SK-N-SH (cell line): ENCODE results near the gene ARV1. TPM values are rescaled to one million over a fixed set of nuclear protein-coding genes. Genes with fewer than 3 reads are reported as not detected.
"Not testable (repeated sequence)": the region's sequence is repeated elsewhere in the genome, so short reads cannot be mapped to it uniquely, and the experiment has no call there.

Source experiments
- CTCF ChIA-PET: fragments of 300-600, 350-600 bp; formaldehyde crosslinking; extraction: SDS; loops from one replicate; lab custom pipeline; 2021; lab: Yijun Ruan, JAX
- POLR2A ChIA-PET: fragments of 350-600 bp; sonication (Branson Sonifier 250); formaldehyde crosslinking; extraction: SDS; loops from one replicate; lab custom pipeline; 2020; ENCODE audit warnings: antibody characterized with exemption, inconsistent platforms; lab: Yijun Ruan, JAX
- DNase-seq: peaks from one replicate; pipeline ENCODE4 v3.0.0; 2012
- H2AFZ ChIP-seq: fragments of 200-600 bp; sonication (generic); 2 replicates; pipeline ENCODE4 v1.8.1; 2016; ENCODE audit warnings: antibody characterized with exemption, mild to moderate bottlenecking, low read depth
- H3F3A ChIP-seq: fragments of 200-600 bp; sonication (generic); replicated peaks from 2 replicates; pipeline ENCODE3; 2016; ENCODE audit warnings: antibody characterized with exemption, mild to moderate bottlenecking; ENCODE audit not compliant: insufficient read depth
- H3K27ac ChIP-seq, 2 experiments: fragments of 200-500 bp in 1 of 2; fragments of 200-600 bp in 1 of 2; sonication (Bioruptor generic) in 1 of 2; sonication (generic), shearing (Covaris generic) in 1 of 2; 2 replicates each; pipeline versions ENCODE4 v1.5.1 to v1.6.1; 2014 to 2016; ENCODE audit warnings: low read depth in 2 of 2, inconsistent platforms in 1 of 2, low read length in 1 of 2, mild to moderate bottlenecking in 1 of 2, mixed read lengths in 1 of 2
- H3K27me3 ChIP-seq: fragments of 200-600 bp; sonication (generic), shearing (Covaris generic); 2 replicates; pipeline ENCODE4 v1.6.1; 2016; ENCODE audit warnings: mixed run types; ENCODE audit not compliant: insufficient read depth
- H3K36me3 ChIP-seq, 2 experiments: fragments of 200-500 bp in 1 of 2; fragments of 200-600 bp in 1 of 2; sonication (Bioruptor generic) in 1 of 2; sonication (generic) in 1 of 2; replicated peaks in 1 of 2; 2 replicates each; pipeline versions ENCODE3 to v1.5.1; 2014 to 2016; ENCODE audit warnings: low read length in 1 of 2, mild to moderate bottlenecking in 1 of 2; ENCODE audit not compliant: insufficient read depth in 2 of 2, control insufficient read depth in 1 of 2
- H3K4me1 ChIP-seq, 2 experiments: fragments of 200-500 bp in 1 of 2; fragments of 200-600 bp in 1 of 2; sonication (Bioruptor generic) in 1 of 2; sonication (generic), shearing (Covaris generic) in 1 of 2; 2 replicates each; pipeline versions ENCODE4 v1.5.1 to v1.6.1; 2014 to 2016; ENCODE audit warnings: low read depth in 1 of 2, low read length in 1 of 2, mixed run types in 1 of 2; ENCODE audit not compliant: insufficient read depth in 2 of 2, control insufficient read depth in 1 of 2
- H3K4me2 ChIP-seq: fragments of 200-600 bp; sonication (generic), shearing (Covaris generic); 2 replicates; pipeline ENCODE4 v1.6.1; 2017; ENCODE audit warnings: mixed run types
- H3K4me3 ChIP-seq, 2 experiments: fragments of 200-500 bp in 1 of 2; fragments of 200-600 bp in 1 of 2; sonication (Bioruptor generic) in 1 of 2; sonication (generic), shearing (Covaris generic) in 1 of 2; 2 replicates each; pipeline versions ENCODE4 v1.5.1 to v1.8.1; 2014 to 2016; ENCODE audit warnings: low read depth in 2 of 2, inconsistent platforms in 1 of 2, low read length in 1 of 2, mild to moderate bottlenecking in 1 of 2, mixed read lengths in 1 of 2, moderate library complexity in 1 of 2
- H3K79me2 ChIP-seq: fragments of 200-600 bp; sonication (generic); 2 replicates; pipeline ENCODE4 v1.8.1; 2017; ENCODE audit warnings: mild to moderate bottlenecking; ENCODE audit not compliant: insufficient read depth
- H3K9ac ChIP-seq: fragments of 200-600 bp; sonication (generic); 2 replicates; pipeline ENCODE4 v1.6.1; 2017; ENCODE audit warnings: mixed run types
- H3K9me2 ChIP-seq: fragments of 200-600 bp; sonication (generic); 2 replicates; pipeline ENCODE4 v1.6.1; 2017; ENCODE audit warnings: mixed run types
- H3K9me3 ChIP-seq: fragments of 200-600 bp; sonication (generic); 2 replicates; pipeline ENCODE4 v1.6.1; 2017; ENCODE audit warnings: mixed run types, mild to moderate bottlenecking, moderate library complexity
- H4K20me1 ChIP-seq: fragments of 200-600 bp; sonication (generic); 2 replicates; pipeline ENCODE4 v1.6.1; 2017; ENCODE audit warnings: mild to moderate bottlenecking, mixed run types; ENCODE audit not compliant: insufficient read depth
- CHD2 ChIP-seq: fragments of 150-350 bp; IDR thresholded peaks from 2 replicates; pipeline ENCODE4 v1.6.1; 2018; ENCODE audit warnings: low read length; ENCODE audit not compliant: partially characterized antibody
- ELF1 ChIP-seq: IDR thresholded peaks from 2 replicates; pipeline ENCODE4 v1.4.0; 2012
- EZH2phosphoT487 ChIP-seq: fragments of 200-600 bp; sonication (generic); IDR thresholded peaks from 2 replicates; pipeline ENCODE4 v1.6.1; 2017; ENCODE audit warnings: low read depth, mixed run types, mild to moderate bottlenecking, antibody characterized with exemption, moderate library complexity, borderline replicate concordance
- FOSL2 ChIP-seq: IDR thresholded peaks from 2 replicates; pipeline ENCODE4 v1.4.0; 2012; ENCODE audit warnings: low read depth, mild to moderate bottlenecking, moderate library complexity, borderline replicate concordance
- FOXM1 ChIP-seq: IDR thresholded peaks from 2 replicates; pipeline ENCODE4 v1.4.0; 2012; ENCODE audit warnings: low read depth, mild to moderate bottlenecking
- JUND ChIP-seq: IDR thresholded peaks from 2 replicates; pipeline ENCODE4 v1.4.0; 2012
- NRF1 ChIP-seq: IDR thresholded peaks from 2 replicates; pipeline ENCODE4 v1.6.1; 2012; ENCODE audit warnings: low read depth, mild to moderate bottlenecking, low read length
- POLR2AphosphoS5 ChIP-seq: IDR thresholded peaks from 2 replicates; pipeline ENCODE4 v1.6.1; 2012; ENCODE audit warnings: low read depth, low read length
- RAD21 ChIP-seq: IDR thresholded peaks from 2 replicates; pipeline ENCODE4 v1.6.1; 2012; ENCODE audit warnings: mild to moderate bottlenecking, low read length
- RCOR1 ChIP-seq: fragments of 150-350 bp; IDR thresholded peaks from 2 replicates; pipeline ENCODE4 v1.6.1; 2017; ENCODE audit warnings: antibody characterized with exemption, low read length
- RFX5 ChIP-seq: IDR thresholded peaks from 2 replicates; pipeline ENCODE4 v1.6.1; 2012; ENCODE audit warnings: mild to moderate bottlenecking, improper control_type of control experiment, low read length
- SIN3A ChIP-seq: IDR thresholded peaks from 2 replicates; pipeline ENCODE4 v1.6.1; 2012; ENCODE audit warnings: low read depth, mild to moderate bottlenecking, low read length, moderate library complexity, borderline replicate concordance
- SMC3 ChIP-seq: IDR thresholded peaks from 2 replicates; pipeline ENCODE4 v1.6.1; 2012; ENCODE audit warnings: low read depth, low read length, improper control_type of control experiment
- TAF1 ChIP-seq: IDR thresholded peaks from 2 replicates; pipeline ENCODE4 v1.6.1; 2012; ENCODE audit warnings: low read depth, mild to moderate bottlenecking, low read length, moderate library complexity, borderline replicate concordance
- TEAD4 ChIP-seq: IDR thresholded peaks from 2 replicates; pipeline ENCODE4 v1.4.0; 2012; ENCODE audit warnings: mild to moderate bottlenecking, borderline replicate concordance; ENCODE audit not compliant: insufficient read depth
- YY1 ChIP-seq: IDR thresholded peaks from 2 replicates; pipeline ENCODE4 v1.4.0; 2012; ENCODE audit warnings: low read depth, mild to moderate bottlenecking
- WGBS: methylation state at CpG from one replicate; pipeline ENCODE4 v1.1.6; 2017; ENCODE audit warnings: low lambda C conversion rate; 5-methylcytosine and 5-hydroxymethylcytosine counted together
- polyA plus RNA-seq, 3 experiments: library from polyadenylated mRNA; depleted of rRNA; stranded (reverse); fragments of >200 nt; gene quantifications; 2 replicates each; pipeline ENCODE4 v1.2.3, GENCODE V29; 2012
- TF ChIP-seq, protein P1 (sequence below): fragments of 150-350 bp; IDR thresholded peaks from 2 replicates; pipeline ENCODE4 v1.6.1; 2017; ENCODE audit warnings: antibody characterized with exemption, low read length, low read depth, borderline replicate concordance
- TF ChIP-seq, protein P2 (sequence below): IDR thresholded peaks from 2 replicates; pipeline ENCODE4 v1.4.0; 2012; ENCODE audit warnings: low read depth, borderline replicate concordance
- TF ChIP-seq, protein P3 (sequence below): fragments of 150-350 bp; IDR thresholded peaks from 2 replicates; pipeline ENCODE4 v1.6.1; 2016; ENCODE audit warnings: mild to moderate bottlenecking, low read depth, low read length
- TF ChIP-seq, protein P4 (sequence below): IDR thresholded peaks from 2 replicates; pipeline ENCODE4 v1.4.0; 2012; ENCODE audit warnings: low read depth, borderline replicate concordance

ARV1 gene
- polyA plus RNA-seq, 1 of the 3 experiments (the other 2 are of a cell fraction): 26.7 TPM

DNA sequence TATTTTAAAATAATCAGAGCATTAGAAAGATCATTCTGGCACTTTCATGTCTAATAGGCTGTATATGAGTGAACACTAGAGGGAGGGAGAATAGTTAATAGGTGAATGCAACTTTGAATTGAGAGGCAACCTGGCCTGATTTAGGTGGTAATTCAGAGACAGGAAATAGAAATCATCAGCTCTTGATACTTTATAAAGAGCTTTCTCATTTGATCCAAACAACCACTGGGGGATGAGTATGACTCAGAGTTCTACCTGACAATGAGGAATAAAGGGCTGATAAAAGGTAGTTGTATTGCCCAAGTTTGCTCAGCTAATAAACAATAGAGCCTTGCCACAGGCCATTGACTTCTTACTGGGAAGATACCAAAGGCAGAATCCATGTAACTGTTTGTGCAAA lies 66.4 kb downstream of the ARV1 start:
- ChIA-PET CTCF (interaction anchor here (1.0 to 2.1 kb wide), 2 partner anchors 9 to 19 kb away, joined by 3 to 4 read pairs; no protein-coding TSS in a partner anchor), POLR2A (no interaction called here)
- H3K27me3 ChIP-seq: peaks cover 7% of the 10 kb centered on the region
- no peak overlapping the region for H2AFZ ChIP-seq
- H3K9me2 ChIP-seq: no peaks in the 10 kb centered on the region
- H3K4me3 ChIP-seq: no peak overlapping the region
- H3K4me2 ChIP-seq: no peak overlapping the region
- no peaks in the 10 kb centered on the region; a peak in 1 of 4 replicates for H3K4me1 ChIP-seq
- no peaks in the 10 kb centered on the region for H3F3A ChIP-seq
- no peaks in the 10 kb centered on the region for H4K20me1 ChIP-seq
- no peak for DNase-seq
- H3K36me3 ChIP-seq: no peaks in the 10 kb centered on the region
- no peak overlapping the region for H3K9ac ChIP-seq
- H3K79me2 ChIP-seq: no peaks in the 10 kb centered on the region
- TF ChIP-seq CHD2 (no peak), FOSL2 (no peak), POLR2AphosphoS5 (no peak), RCOR1 (no peak), YY1 (no peak), TAF1 (no peak), SMC3 (no peak), SIN3A (no peak), FOXM1 (no peak), JUND (no peak), EZH2phosphoT487 (no peak), RFX5 (no peak), ELF1 (no peak), TEAD4 (no peak), RAD21 (no peak), NRF1 (no peak)
- TF ChIP-seq, protein P1, sequence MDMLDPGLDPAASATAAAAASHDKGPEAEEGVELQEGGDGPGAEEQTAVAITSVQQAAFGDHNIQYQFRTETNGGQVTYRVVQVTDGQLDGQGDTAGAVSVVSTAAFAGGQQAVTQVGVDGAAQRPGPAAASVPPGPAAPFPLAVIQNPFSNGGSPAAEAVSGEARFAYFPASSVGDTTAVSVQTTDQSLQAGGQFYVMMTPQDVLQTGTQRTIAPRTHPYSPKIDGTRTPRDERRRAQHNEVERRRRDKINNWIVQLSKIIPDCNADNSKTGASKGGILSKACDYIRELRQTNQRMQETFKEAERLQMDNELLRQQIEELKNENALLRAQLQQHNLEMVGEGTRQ: no peak
- TF ChIP-seq, protein P2, sequence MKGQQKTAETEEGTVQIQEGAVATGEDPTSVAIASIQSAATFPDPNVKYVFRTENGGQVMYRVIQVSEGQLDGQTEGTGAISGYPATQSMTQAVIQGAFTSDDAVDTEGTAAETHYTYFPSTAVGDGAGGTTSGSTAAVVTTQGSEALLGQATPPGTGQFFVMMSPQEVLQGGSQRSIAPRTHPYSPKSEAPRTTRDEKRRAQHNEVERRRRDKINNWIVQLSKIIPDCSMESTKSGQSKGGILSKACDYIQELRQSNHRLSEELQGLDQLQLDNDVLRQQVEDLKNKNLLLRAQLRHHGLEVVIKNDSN: no peak
- TF ChIP-seq, protein P3, sequence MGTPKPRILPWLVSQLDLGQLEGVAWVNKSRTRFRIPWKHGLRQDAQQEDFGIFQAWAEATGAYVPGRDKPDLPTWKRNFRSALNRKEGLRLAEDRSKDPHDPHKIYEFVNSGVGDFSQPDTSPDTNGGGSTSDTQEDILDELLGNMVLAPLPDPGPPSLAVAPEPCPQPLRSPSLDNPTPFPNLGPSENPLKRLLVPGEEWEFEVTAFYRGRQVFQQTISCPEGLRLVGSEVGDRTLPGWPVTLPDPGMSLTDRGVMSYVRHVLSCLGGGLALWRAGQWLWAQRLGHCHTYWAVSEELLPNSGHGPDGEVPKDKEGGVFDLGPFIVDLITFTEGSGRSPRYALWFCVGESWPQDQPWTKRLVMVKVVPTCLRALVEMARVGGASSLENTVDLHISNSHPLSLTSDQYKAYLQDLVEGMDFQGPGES: no peak
- TF ChIP-seq, protein P4, sequence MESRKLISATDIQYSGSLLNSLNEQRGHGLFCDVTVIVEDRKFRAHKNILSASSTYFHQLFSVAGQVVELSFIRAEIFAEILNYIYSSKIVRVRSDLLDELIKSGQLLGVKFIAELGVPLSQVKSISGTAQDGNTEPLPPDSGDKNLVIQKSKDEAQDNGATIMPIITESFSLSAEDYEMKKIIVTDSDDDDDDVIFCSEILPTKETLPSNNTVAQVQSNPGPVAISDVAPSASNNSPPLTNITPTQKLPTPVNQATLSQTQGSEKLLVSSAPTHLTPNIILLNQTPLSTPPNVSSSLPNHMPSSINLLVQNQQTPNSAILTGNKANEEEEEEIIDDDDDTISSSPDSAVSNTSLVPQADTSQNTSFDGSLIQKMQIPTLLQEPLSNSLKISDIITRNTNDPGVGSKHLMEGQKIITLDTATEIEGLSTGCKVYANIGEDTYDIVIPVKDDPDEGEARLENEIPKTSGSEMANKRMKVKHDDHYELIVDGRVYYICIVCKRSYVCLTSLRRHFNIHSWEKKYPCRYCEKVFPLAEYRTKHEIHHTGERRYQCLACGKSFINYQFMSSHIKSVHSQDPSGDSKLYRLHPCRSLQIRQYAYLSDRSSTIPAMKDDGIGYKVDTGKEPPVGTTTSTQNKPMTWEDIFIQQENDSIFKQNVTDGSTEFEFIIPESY: no peak
- no peak overlapping the region for H3K27ac ChIP-seq
- H3K9me3 ChIP-seq: no peaks in the 10 kb centered on the region

DNA sequence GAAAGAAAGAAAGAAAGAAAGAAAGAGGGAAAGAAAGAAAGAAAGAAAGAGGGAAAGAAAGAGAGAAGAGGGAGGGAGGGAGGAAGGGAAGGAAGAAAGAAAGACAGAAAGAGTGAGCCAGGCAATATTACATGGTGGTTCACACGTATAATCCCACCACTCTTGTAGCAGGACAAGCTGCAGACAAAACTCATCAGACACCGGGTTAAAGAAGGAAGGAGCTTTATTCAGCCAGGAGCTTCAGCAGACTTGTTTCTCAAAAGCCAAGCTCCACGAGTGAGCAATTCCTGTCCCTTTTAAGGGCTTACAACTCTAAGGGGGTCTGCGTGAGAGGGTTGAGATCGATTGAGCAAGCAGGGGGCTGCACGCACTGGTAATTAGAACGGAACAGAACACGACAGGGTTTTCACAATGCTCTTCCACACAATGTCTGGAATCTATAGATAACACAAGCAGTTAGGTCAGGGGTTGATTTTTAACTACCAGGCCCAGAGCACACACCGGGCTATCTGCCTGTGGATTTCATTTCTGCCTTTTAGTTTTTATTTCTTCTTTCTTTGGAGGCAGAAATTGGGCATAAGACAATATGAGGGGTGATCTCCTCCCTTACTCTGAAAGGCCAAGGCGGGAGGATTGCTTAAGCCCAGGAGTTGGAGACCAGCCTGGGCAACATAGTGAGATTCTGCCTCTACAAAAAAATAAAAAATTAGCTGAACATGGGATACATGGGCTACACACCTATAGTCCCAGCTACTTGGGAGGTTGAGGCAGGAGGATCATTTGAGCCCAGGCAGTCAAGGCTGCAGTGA lies 67.2 kb downstream of the ARV1 start:
- H3K4me2 ChIP-seq, H4K20me1 ChIP-seq, H3K27ac ChIP-seq, H3K9me2 ChIP-seq, H3K79me2 ChIP-seq, H3K9ac ChIP-seq, H3K9me3 ChIP-seq, H3F3A ChIP-seq, H3K27me3 ChIP-seq, DNase-seq, H3K4me3 ChIP-seq, H3K4me1 ChIP-seq, H2AFZ ChIP-seq, H3K36me3 ChIP-seq: not testable (repeated sequence)
- ChIA-PET POLR2A (interaction anchor here (0.7 kb wide), 1 partner anchor 32 kb away, joined by 3 read pairs; no protein-coding TSS in a partner anchor), CTCF (interaction anchor here (2.1 kb wide), 1 partner anchor 9 kb away, joined by 4 read pairs; no protein-coding TSS in a partner anchor)
- WGBS: 26% methylated on average over 10 of the region's 10 CpGs
